Activated CD8-positive, alpha-beta T cell treated with anti-CD3 and anti-CD28 coated beads, Interleukin-2, amount 10 ng/mL, durations not matched to agents 7 days and 5 days (primary cell): Measurements from ENCODE around the gene PDAP1. TPM values are rescaled to one million over a fixed set of nuclear protein-coding genes. Genes with fewer than 3 reads are reported as not detected.
"Not testable (repeated sequence)": the region's sequence is repeated elsewhere in the genome, so short reads cannot be mapped to it uniquely, and the experiment has no call there.

ENCODE experiments used
- ATAC-seq: fragments of 150-1000 bp; cut with Tn5 transposase; one replicate; pipeline ENCODE4 v1.10.0; 2021; ENCODE audit warnings: moderate library complexity
- CTCF ChIA-PET: fragments of 350-600 bp; sonication (Branson Sonifier 250); formaldehyde crosslinking; loops from one replicate; lab custom pipeline; 2021; ENCODE audit warnings: antibody characterized with exemption; lab: Charles Lee
- POLR2A ChIA-PET: fragments of 350-600 bp; sonication (Branson Sonifier 250); formaldehyde crosslinking; loops from one replicate; lab custom pipeline; 2021; ENCODE audit warnings: antibody characterized with exemption; lab: Charles Lee
- DNase-seq: peaks from one replicate; pipeline ENCODE4 v3.0.0-alpha.2; 2020
- H3K27ac Mint-ChIP-seq: one replicate; pipeline ENCODE4 v1.8.0; 2021; ENCODE audit warnings: mild to moderate bottlenecking, mixed read lengths
- H3K27me3 Mint-ChIP-seq: one replicate; pipeline ENCODE4 v1.8.0; 2021; ENCODE audit warnings: low read depth, mixed read lengths
- H3K36me3 Mint-ChIP-seq: one replicate; pipeline ENCODE4 v1.8.0; 2021; ENCODE audit warnings: low read depth, mixed read lengths
- H3K4me1 Mint-ChIP-seq: one replicate; pipeline ENCODE4 v1.8.0; 2021; ENCODE audit warnings: low read depth, mixed read lengths
- H3K4me3 Mint-ChIP-seq: one replicate; pipeline ENCODE4 v1.8.0; 2021; ENCODE audit warnings: mild to moderate bottlenecking, mixed read lengths
- H3K9me3 Mint-ChIP-seq: one replicate; pipeline ENCODE4 v1.8.0; 2022; ENCODE audit warnings: mixed read lengths; ENCODE audit not compliant: insufficient read depth
- total RNA-seq, 2 experiments: library from RNA; stranded (reverse); gene quantifications; one replicate each; pipeline ENCODE4 v1.2.3, GENCODE V29; 2021

Gene PDAP1
- total RNA-seq, 2 experiments from 2014 or later, result 104 TPM

DNA sequence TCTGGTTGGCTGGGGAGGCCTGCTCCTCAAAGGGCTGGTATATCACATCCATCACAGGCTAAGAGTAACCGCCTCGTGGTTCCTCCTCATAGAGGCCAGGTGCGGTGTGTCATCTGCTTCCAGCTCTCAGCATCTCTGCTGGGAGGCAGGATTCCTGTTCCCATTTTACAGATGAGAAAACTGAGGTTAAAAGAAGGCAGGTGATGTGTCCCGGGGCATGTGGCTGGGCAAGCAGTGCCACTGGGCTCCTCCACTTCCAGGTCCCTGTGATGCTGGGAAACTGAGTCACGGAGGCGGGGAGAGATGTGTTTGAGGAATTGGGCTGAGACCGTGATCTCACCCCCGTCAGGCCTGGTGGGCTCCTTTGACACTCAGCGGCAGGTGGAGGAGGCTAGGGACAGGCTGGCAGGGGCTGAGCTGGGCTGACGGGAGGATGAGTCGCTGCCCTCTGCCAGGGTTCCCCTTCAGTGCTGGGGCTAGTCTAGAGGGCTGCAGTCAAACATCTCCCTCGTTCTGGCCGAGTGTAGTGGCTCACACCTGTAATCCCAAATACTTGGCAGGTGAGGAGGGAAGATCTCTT lies 24.5 kb downstream of the PDAP1 start:
- no peak for DNase-seq
- peak overlapping the region; percentile 60 for H3K27ac Mint-ChIP-seq
- peaks cover 65% of the 10 kb centered on the region for H3K36me3 Mint-ChIP-seq
- H3K27me3 Mint-ChIP-seq, result no peaks in the 10 kb centered on the region
- H3K9me3 Mint-ChIP-seq, result no peaks in the 10 kb centered on the region
- CTCF ChIA-PET, result no interaction called here
- no peak for ATAC-seq
- peaks cover 52% of the 10 kb centered on the region for H3K4me1 Mint-ChIP-seq
- no peak overlapping the region for H3K4me3 Mint-ChIP-seq
- POLR2A ChIA-PET, result no interaction called here

DNA sequence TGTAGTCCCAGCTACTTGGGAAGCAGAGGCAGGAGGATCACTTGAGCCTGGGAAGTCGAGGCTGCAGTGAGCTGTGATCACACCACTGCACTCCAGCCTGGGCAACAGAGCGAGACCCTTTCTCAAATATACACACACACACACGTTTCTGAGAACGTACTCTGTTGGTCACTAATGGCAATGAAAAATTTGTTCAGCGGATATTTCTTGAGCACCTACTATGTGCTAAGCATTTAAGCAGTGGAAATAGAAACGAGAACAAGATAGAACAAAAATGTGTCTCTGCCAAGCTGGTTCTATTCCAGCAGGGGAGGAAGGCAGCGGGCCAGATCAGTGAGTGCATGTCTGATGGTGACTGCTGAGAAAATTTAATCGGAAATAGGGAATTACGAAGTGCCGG lies 25.2 kb downstream of the PDAP1 start:
- Mint-ChIP-seq H3K4me3 (no peak overlapping the region), H3K4me1 (peaks cover 54% of the 10 kb centered on the region), H3K27me3 (no peaks in the 10 kb centered on the region), H3K9me3 (no peaks in the 10 kb centered on the region), H3K27ac (peak overlapping the region; percentile 69), H3K36me3 (peaks cover 62% of the 10 kb centered on the region)
- DNase-seq, result no peak
- ATAC-seq, result no peak
- CTCF ChIA-PET, result interaction anchor here (1.1 kb wide), 1 partner anchor 19 kb away, joined by 3 read pairs; no protein-coding TSS in a partner anchor
- POLR2A ChIA-PET, result no interaction called here

DNA sequence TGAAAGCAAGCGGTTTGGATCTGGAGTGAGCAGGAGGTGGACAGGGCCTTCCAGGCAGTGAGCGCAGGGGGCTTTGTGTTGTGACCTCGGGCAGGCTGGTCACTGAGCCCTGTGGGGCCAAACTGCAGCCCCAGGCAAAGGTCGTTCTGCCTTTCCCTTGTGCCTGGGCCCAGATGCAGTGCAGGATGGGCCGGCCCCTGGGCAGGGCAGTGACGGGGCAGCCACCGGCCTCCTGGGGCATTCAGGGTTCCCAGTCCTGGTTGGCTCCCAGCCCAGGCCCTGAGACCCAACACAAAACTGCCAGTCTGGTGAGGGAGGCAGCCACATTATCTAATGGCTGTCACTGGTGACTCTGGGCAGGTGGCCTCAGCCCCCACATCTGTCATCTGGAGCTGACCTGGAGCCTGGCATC lies 26.7 kb downstream of the PDAP1 start:
- H3K4me3 Mint-ChIP-seq, result peak overlapping the region; percentile 74
- CTCF ChIA-PET, result no interaction called here
- H3K9me3 Mint-ChIP-seq, result no peaks in the 10 kb centered on the region
- DNase-seq (no peak), ATAC-seq (no peak)
- H3K27ac Mint-ChIP-seq, result peak overlapping the region; percentile 93
- no peaks in the 10 kb centered on the region for H3K27me3 Mint-ChIP-seq
- H3K4me1 Mint-ChIP-seq, result peaks cover 68% of the 10 kb centered on the region
- peaks cover 65% of the 10 kb centered on the region for H3K36me3 Mint-ChIP-seq
- POLR2A ChIA-PET, result interaction anchor here (0.6 to 1.3 kb wide), 2 partner anchors 9 to 12 kb away, joined by 3 to 6 read pairs; no protein-coding TSS in a partner anchor

DNA sequence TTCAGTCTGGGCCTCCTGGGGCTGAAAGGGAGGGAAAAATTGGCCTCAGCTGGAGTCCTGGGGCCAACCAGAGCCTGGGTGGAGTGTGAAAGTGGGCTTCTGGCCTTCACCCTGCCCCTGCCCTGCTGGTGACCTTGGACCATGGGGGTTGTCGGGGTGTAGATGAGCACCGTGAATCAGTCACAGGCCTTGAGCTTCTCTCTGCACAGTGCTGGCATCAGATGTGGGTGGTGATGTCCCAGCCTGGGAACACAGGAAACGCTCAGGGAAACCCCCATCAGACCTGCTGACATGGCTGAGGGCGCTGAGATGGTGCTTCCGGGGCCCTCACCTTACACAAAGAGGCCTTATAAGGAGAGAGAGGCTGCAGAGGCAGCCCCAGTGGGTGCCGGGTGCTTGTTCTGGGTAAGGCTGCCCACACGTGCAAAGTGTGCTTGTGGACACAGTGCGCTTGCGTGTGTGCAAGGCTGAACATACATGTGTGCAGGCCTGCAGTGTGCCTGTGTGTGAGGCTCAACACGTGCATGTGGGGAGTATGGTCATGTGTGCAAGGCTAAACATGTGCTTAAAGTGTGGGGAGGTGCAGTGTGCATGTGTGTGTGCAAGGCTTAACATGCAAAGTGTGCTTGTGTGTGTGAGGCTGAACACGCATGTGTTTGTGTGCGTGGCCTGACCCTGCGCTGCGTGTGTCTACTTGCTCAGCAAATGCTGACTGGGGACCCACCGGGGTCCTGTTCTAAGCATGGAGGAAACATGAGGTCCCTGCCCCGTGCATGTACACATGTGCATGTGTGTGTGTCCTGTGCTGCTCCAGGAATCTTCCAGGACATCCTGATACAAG lies 27.4 kb downstream of the PDAP1 start:
- peaks cover 65% of the 10 kb centered on the region for H3K36me3 Mint-ChIP-seq
- no peaks in the 10 kb centered on the region for H3K9me3 Mint-ChIP-seq
- DNase-seq, result peak; percentile 95
- ChIA-PET POLR2A (interaction anchor here (0.5 to 2.8 kb wide), 8 partner anchors 9 to 171 kb away, joined by 3 to 34 read pairs (median 4); partner anchors contain the start of genes BUD31 and PDAP1), CTCF (interaction anchor here (0.6 to 1.0 kb wide), 3 partner anchors 15 to 106 kb away, joined by 3 to 4 read pairs (median 4); partner anchors contain the start of gene BUD31)
- peak overlapping the region; percentile 93 for H3K27ac Mint-ChIP-seq
- peak overlapping the region; percentile 74 for H3K4me3 Mint-ChIP-seq
- H3K4me1 Mint-ChIP-seq, result peaks cover 74% of the 10 kb centered on the region
- peak; percentile 91 for ATAC-seq
- H3K27me3 Mint-ChIP-seq, result no peaks in the 10 kb centered on the region

DNA sequence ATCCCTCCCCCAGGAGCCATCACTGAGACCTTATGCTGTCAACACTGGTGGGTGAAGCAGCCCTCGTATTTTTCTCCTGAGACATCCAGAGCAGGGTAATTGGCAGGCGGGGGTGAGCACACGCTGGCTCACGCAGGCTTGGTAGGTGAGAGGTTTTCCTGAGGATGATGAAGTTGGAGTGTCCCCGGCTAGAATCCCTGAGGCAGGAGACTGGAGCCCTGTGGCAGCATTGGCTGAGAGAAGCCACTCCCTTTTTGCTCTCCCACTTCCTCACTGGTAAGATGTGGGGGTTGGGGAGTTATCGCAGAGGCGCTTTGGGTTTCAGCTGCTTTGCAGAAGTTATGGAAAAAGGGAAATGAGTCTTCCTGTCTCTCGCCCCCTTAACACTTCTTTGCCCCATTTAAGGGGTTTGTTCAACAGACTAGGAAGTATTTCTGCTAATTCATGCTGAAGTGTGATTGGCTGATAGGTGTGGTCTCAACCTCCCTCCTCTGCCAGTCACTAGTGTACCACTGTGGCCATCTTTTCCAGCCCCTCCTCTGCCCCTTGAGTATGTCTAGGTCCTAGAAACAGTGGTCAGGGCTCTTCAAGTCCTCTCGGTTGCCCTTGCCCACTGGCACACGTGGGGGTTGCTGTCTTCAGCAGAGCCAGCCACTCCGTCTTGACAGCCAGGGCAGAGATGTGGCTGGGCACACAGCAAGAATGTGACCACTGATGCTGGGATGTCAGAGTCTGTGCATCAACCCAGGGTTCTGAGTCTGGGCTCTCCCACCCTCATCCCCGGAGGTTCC lies 28.2 kb downstream of the PDAP1 start:
- ATAC-seq, result peak; percentile 28

DNA sequence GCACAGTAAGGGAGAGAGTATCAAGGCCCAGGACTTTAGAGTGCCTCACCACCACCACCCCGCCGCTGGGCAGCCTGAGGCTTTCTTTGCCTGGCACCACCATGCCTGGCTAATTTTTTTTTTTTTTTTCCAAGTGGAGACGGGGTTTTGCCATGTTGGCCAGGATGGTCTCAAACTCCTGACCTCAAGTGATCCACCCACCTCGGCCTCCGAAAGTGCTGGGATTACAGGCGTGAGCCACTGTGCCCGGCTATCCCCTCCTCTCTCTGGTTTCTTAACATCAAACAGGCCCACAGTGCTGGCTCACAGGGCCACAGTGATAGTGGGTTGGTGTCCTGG lies 28.7 kb downstream of the PDAP1 start:
- not testable (repeated sequence) for DNase-seq, H3K9me3 Mint-ChIP-seq, H3K27me3 Mint-ChIP-seq, ATAC-seq
- Mint-ChIP-seq H3K27ac (peak overlapping the region; percentile 93), H3K36me3 (peaks cover 57% of the 10 kb centered on the region), H3K4me3 (peak overlapping the region; percentile 74), H3K4me1 (peaks cover 71% of the 10 kb centered on the region)
- CTCF ChIA-PET, result interaction anchor here (1.0 to 1.2 kb wide), 2 partner anchors 21 to 28 kb away, joined by 3 to 4 read pairs; no protein-coding TSS in a partner anchor
- POLR2A ChIA-PET, result interaction anchor here (1.3 to 2.8 kb wide), 3 partner anchors 14 to 54 kb away, joined by 3 to 34 read pairs (median 10); partner anchors contain the start of genes ARPC1A, BUD31 and PDAP1

More for the DNA sequence above, 28.2 kb downstream of the PDAP1 start:
- ChIA-PET POLR2A (interaction anchor here (0.5 to 2.8 kb wide), 9 partner anchors 10 to 172 kb away, joined by 3 to 34 read pairs (median 3); partner anchors contain the start of genes ARPC1A, BUD31 and PDAP1), CTCF (interaction anchor here (1.0 kb wide), 2 partner anchors 29 to 105 kb away, joined by 3 to 4 read pairs; partner anchors contain the start of gene BUD31)
- H3K36me3 Mint-ChIP-seq, result peaks cover 57% of the 10 kb centered on the region
- H3K27me3 Mint-ChIP-seq, result no peaks in the 10 kb centered on the region
- peak; percentile 49 for DNase-seq
- no peaks in the 10 kb centered on the region for H3K9me3 Mint-ChIP-seq
- peaks cover 71% of the 10 kb centered on the region for H3K4me1 Mint-ChIP-seq
- peak overlapping the region; percentile 93 for H3K27ac Mint-ChIP-seq
- peak overlapping the region; percentile 74 for H3K4me3 Mint-ChIP-seq

DNA sequence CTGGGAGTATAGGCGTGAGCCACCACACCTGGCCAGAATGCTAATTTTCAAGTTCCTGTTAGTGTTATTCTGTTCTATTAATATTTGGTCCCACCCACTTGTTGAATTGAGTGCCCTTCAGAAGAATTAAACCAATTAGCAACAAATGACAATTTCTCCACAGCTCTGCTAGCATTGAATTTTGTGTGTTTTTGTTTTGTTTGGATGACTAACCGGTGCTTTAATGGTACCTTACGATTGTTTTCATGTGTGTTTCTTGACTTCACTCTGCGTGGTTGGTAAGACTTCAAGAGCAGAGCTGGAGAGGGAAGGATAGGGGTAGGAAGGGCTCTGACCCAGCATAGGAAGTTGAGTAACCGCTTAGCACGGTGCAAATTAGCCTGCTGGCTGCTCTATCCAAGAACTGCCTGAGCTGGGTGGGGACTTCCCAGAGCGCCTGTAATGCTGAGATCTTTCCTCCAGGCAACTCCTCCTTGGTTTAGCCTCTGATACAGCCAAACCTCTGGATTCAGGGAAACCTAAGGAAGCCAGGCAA lies 29.3 kb downstream of the PDAP1 start:
- Mint-ChIP-seq H3K4me3 (peak overlapping the region; percentile 74), H3K27ac (peak overlapping the region; percentile 93), H3K4me1 (peaks cover 66% of the 10 kb centered on the region), H3K36me3 (peaks cover 53% of the 10 kb centered on the region), H3K27me3 (no peaks in the 10 kb centered on the region), H3K9me3 (no peaks in the 10 kb centered on the region)
- DNase-seq, result peak; percentile 60
- ChIA-PET CTCF (interaction anchor here (1.0 to 1.2 kb wide), 2 partner anchors 22 to 29 kb away, joined by 3 to 4 read pairs; no protein-coding TSS in a partner anchor), POLR2A (interaction anchor here (1.3 to 2.8 kb wide), 2 partner anchors 29 to 54 kb away, joined by 3 to 34 read pairs; partner anchors contain the start of genes ARPC1A, BUD31 and PDAP1)
- no peak for ATAC-seq

DNA sequence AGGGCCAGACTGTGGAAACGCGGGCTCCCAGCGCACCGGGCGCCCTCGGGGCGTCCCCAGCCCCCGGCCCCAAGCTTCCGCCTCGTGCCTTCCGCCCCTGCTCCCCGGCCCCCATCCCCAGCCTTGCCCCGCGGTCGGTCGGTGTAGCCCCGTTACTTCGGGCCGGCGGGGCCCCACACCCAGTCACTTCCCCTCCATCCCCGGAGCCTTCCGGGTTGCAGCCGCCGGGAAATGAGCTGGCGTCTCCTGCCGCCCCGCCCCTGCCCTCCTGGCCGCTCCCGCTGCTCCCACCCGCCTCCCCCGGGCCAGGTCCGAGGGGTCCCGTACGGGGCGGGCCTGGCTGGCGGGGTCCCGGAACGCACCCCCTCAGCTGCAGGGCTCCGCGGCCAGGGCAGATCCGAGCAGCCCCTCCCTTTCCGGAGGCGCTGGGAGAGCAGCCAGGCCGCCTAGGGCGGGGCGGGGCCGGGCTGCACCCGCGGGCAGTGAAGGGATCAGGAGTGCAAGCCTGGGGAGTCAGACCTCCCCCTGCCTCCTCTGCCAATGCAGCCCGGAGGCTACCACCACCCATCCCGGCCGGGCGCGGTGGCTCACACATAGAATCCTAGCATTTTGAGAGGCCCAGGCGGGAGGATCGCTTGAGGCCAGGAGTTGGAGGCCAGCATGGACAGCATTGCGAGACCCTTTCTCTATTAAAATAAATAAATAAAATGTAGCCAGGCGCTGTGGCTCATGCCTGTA lies 33.2 kb downstream of the PDAP1 start:
- H3K36me3 Mint-ChIP-seq, result peaks cover 31% of the 10 kb centered on the region
- peak overlapping the region; percentile 83 for H3K27ac Mint-ChIP-seq
- H3K9me3 Mint-ChIP-seq, result no peaks in the 10 kb centered on the region
- ATAC-seq (peak; percentile 65), DNase-seq (peak; percentile 74)
- no peaks in the 10 kb centered on the region for H3K27me3 Mint-ChIP-seq
- H3K4me1 Mint-ChIP-seq, result peaks cover 53% of the 10 kb centered on the region
- ChIA-PET CTCF (interaction anchor here (1.2 kb wide), 1 partner anchor 32 kb away, joined by 3 read pairs; no protein-coding TSS in a partner anchor), POLR2A (interaction anchor here (0.5 to 6.7 kb wide), 9 partner anchors 11 to 185 kb away, joined by 3 to 53 read pairs (median 3); partner anchors contain the start of genes ARPC1A, BUD31, PDAP1 and ZNF394)
- peak overlapping the region; percentile 78 for H3K4me3 Mint-ChIP-seq

DNA sequence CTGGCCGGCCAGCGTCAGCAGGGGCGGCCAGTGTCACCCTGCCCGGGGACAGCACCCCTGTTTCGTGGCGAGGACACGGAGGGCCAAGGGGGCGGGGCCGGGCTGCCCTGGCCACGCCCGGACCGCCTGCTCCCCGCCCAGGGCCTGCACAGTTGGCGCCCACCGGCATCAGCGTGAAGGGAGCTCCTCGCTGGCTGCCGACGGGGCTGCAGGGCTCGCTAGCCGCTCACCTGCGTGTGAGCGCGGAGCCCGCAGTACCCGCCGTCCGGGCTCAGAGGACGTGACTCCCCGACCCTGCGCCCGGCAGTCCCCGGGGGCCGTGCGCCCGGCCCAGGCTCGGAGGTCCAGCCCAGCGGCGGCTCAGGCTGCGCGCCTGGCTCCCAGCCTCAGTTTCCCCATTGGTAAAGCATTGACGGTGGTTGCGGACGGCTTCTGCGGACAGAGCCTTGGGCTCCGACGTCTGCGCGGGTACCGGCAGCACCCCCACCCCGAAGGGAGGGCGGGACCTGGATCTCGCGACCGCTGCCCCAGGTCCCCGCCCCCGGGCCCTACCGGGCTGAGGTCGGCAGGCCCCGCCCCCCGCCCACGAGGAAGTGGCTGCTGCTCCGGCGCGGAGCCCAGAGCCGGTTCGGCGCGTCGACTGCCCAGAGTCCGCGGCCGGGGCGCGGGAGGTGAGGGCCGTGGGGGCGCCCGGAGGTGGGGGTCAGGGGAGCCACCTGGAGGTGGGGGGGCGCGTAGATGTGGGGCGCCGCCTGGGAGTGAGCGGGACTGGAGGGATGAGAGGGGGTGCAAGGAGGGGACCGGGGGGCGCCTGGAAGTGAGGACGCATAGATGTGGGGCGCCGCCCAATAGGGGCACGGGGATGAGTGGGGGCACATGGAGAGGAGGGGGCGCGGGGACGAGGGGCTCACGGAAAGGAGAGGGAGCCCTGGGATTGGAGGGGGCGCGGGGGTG lies 34.0 kb downstream of the PDAP1 start, which contains the start of gene ARPC1B:
ARPC1B (plus strand) TSS at position 620 of the 954 bp plus-strand sequence. CDS start 10,985 bp downstream, outside the sequence.
- peak; percentile 71 for ATAC-seq

More for the DNA sequence above, 34.0 kb downstream of the PDAP1 start, which contains the start of gene ARPC1B:
- Mint-ChIP-seq H3K9me3 (no peaks in the 10 kb centered on the region), H3K27me3 (no peaks in the 10 kb centered on the region), H3K27ac (peak within 1 kb of the TSS; percentile 83), H3K36me3 (peaks cover 27% of the 10 kb centered on the region), H3K4me3 (peak within 1 kb of the TSS; percentile 78), H3K4me1 (peaks cover 54% of the 10 kb centered on the region)
- ChIA-PET POLR2A (interaction anchor here (0.5 to 6.7 kb wide), 5 partner anchors 12 to 184 kb away, joined by 3 to 53 read pairs (median 3); partner anchors contain the start of genes BUD31, PDAP1 and ZNF655), CTCF (interaction anchor here (1.0 to 1.1 kb wide), 2 partner anchors 9 to 10 kb away, joined by 4 read pairs; no protein-coding TSS in a partner anchor)
- peak; percentile 86 for DNase-seq
